Endometrial microvascular endothelial cells (primary cell): ENCODE results near the gene FOXO3. TPM values are rescaled to one million over a fixed set of nuclear protein-coding genes. Genes with fewer than 3 reads are reported as not detected.
"Not testable (repeated sequence)": the region's sequence is repeated elsewhere in the genome, so short reads cannot be mapped to it uniquely, and the experiment has no call there.

ENCODE experiments used
- in situ Hi-C: cut with HindIII; loops from 2 replicates; pipeline ENCODE4 v1.10.0; 2017; ENCODE audit warnings: low sequenced_read_pairs, low pct_unique_long_range_greater_than_20kb; ENCODE audit errors: inconsistent ontology term
- total RNA-seq: library from RNA; depleted of rRNA; stranded (reverse); fragments of >200 nt; gene quantifications from one replicate; pipeline ENCODE4 v1.2.3, GENCODE V29; 2015; ENCODE audit errors: inconsistent ontology term

Gene FOXO3
- total RNA-seq, 1 donor from 2014 or later: 12.8 TPM

DNA sequence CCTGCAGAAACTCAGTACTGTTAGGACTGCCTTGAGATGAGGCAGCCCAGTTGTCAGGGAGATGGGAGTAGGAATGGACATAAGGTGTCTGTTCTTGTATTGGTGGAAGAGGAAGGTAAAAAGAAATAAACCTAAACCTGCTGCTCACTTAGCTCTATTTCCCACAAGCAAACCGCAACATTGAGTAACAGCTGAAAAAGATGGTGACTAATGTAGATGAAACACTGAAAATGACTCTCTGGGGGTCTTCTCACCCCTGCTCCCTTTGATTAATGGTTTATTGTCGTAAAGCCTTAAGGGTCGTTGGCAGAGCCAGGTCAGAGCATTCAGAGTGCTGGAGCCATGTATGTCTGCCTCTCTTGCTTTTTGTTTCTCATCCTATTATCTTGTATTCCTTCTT, 87.5 kb downstream of the FOXO3 start:
- in situ Hi-C loops: no loop called here

DNA sequence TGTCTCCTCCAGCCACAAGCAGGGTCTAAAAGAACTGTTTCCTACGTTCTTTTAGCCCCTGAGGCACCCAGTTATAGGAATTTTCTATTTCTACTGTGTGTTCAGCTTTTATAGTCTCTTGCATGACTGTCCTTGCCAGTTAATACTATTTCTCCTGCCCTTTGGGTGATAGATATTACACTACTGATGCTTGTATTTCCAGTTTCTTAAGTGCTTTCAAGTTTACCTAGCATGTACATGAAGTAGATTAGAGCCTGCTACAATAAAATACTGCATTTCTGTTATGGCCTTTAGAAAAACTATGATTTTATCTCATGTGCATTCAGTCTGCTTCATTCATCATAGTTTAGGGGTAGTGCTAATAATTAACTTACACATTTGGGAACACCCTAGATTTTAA, 89.6 kb downstream of the FOXO3 start:
- in situ Hi-C loops: no loop called here

DNA sequence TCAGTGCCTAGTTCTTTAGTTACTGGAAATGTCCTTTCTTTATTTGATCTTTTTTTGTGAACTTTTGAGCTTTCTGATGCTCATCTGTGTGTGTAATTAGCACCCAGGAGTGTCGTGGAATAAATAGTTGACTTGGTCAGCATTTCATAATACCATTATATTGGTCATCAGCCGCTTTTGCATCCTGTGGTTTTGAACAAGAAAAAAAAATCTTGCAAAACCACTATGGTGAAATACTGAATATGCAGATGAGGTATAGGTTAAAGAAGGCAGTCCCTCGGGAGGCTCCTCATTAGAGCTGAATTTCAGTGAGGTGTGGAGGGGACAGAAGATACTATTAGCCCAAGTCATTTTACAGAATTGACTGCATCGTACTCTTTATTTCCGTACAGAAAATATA, 90.1 kb downstream of the FOXO3 start:
- in situ Hi-C loops: no loop called here

DNA sequence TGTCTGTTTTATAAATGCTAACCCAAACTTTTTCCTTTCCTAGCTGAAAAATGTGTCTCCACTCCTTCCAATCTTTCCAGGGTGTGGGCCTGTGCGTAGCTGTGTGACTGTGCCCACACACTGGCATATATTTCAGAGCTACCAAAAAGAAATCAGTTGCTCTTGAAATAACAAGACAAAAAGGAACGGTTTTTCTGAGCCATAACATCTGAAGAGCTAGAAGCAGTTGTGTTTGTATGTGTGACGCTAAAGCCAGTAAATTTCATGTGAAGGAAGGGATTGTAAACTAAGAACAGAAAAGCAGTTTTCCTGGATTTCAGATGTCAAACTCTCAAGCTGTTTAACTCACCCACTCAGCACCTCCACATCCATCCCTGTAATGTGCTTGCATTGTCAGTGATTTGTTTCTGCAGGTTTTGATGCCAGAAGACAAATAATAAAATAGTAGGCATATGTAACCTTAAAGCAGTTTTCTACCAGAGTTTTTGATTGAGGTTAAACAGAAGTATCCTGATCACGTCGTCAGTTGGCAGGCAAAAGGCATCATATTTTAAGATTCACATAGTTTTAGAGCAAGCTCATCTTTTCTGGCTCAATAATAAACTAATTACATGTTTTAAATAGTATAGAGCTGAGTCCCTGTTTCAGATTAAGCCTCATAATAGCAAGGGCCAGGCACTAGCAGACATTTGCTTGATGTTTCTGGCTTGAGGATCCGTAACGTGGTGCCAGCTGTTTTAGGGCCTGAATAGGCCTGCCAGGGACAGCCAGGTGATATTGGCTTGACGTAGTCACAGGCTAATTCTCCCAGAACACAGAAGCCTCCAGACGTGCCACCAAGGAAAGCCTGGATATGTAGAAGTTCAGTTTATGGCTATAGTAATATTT, 90.9 kb downstream of the FOXO3 start:
- in situ Hi-C loops: no loop called here

DNA sequence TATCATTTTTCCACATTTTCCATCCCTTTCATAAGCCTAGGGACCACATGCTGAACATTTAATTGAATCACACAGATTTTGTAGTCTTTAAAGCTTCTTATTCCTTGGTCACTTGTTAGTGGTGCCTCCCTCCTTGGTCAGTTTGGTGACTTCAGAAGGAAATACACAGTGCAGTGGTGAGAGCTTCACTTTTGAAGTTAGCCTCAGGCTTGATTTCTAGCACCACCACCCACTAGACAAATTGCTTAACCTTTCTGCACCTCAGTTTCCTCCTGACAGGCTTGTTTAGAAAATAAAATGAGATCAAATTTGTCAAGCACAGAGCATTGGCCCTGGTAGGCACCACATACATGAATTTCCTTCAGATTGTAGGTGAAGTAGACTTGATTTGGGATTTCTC, 91.7 kb downstream of the FOXO3 start:
- in situ Hi-C loops: no loop called here

DNA sequence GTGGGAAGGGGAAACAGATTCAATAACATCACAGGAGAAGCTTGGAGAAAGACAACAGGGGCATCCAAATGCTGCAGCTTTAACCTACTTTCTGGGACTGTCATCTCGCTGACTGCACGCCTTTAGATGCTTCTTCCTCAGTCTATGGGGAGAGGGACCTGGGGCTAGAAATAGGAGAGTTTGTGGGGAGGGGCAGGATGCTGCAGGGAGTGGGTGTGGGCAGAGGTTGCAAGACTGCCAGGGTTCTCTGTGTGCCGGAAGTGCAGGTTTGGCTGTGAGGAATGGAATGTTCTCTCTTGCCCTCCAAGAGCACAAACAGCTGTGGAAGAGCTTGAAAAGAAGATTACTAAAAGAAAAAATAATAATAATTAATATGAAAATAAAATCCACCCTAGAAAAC, 93.2 kb downstream of the FOXO3 start:
- in situ Hi-C loops: no loop called here

DNA sequence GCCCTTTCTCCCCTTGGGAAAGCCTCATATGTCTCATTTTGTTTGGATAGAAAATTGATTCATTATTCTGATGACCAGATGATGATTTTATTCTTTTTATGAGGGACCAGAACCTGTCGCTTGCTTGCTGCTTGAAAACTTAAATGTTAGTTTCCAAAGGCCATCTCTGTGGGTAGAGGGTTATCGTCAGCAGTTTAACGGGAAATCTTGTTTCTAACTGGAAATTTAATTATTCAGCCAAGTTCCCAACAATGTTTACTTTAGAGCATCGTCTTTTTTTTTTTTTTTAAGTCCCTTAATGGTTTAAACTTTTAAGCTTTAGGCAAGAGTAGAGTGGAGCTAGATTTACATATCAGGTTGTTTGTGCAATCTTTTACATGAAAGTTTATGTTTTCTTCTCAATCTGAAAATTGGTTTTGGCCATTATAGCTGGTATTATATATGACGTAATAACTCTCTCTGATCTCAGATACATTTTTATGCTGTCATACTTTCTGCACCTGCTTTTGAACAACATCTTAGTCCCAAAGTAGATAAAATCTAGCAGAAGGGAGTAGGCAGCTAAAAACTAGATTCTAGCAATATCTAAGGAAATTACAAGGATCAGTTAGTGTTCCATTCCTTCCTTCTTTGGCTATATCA, 93.9 kb downstream of the FOXO3 start:
- in situ Hi-C loops: no loop called here

DNA sequence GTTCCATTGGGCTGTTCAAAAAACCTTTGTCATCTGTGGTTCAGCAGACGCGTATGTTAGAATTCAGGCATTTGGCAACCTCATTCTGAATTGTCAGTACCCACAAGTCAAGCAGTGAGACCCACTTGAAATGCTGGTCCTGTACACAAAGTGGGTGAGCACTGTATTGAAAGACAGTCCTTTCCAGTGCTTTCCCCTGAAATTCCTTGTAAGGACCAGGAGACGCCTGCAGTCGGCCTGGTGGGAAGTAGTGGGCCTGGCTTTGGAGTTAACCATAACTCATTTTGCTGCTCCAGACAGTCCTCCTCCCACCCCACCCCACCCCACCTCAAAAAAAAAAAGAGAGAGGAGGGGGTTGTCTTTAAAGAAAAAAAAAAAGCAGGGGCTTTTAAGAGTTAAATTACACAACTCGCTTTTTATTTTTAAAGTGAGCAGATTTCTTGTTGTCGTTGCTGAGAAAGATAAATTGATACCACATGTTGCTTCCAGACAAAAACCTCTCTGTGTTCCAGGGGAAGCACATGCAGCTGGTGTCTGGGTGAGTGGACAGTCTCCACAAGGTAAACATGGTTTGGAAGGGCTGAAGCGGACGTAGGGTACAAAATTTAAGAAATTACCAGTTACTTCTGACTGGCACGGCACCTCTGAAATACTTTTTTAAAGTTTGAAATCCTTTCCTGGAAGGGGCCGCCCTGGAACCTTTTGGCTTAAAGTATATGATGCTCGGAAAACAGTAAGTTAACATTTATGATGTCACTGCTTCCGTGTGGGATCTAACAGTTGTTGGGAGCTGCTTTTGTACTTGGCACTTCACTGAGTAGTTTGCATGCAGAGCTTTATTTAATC, 95.3 kb downstream of the FOXO3 start:
- in situ Hi-C loops: no loop called here

DNA sequence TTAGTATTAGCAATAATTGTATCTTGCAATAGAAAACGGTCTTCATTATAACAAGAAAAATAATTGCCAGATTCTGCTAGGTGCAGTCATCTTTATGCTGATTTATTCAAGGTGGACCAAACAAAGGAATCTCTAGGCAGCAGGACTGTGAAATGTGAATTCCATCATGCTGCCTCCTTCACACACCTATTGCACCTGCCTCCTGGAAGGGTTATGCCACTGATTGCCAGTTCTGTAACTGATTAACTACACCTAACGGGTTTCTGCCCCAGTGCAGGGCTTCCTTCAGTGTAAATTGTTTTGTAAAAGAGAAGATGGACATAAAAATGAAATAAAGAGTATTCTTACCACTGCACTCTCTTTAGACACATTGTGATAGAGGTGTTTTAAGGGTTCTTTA, 96.1 kb downstream of the FOXO3 start:
- in situ Hi-C loops: no loop called here

DNA sequence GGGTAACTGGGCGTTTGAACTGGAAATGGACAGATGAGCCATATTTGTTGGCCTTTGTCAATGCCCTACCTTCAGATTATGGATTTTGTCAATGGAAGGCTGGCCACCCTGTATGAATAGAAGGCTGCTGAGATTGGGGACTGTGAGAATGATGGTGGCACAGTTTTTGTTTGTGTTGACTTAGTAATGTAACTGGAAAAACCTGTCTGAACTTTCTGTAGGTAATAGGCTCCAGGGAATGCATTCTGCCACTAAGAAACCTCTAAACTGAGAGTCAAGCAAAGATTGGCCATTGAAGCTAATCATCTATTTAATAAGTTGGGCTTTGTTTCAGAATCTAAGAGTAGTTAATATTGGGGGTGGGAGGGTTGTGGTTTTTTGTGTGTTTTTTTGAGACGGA, 97.5 kb downstream of the FOXO3 start:
- in situ Hi-C loops: no loop called here

DNA sequence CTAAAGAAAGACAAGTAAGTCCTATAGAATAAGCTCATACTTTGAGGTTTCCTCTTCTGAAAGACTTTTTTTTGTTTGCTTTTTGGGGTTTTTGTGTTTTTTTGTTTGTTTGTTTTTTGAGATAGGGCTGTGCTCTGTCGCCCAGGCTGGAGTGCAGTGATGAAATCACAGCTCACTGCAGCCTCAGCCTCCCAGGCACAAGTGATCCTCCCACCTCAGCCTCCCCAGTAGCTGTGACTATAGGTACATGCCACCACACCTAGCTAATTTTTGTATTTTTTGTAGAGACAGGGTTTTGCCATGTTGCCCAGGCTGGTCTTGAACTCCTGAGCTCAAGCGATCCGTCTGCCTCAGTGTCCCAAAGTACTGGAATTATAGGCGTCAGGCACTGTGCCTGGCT, 98.1 kb downstream of the FOXO3 start:
- in situ Hi-C loops: not testable (repeated sequence)

DNA sequence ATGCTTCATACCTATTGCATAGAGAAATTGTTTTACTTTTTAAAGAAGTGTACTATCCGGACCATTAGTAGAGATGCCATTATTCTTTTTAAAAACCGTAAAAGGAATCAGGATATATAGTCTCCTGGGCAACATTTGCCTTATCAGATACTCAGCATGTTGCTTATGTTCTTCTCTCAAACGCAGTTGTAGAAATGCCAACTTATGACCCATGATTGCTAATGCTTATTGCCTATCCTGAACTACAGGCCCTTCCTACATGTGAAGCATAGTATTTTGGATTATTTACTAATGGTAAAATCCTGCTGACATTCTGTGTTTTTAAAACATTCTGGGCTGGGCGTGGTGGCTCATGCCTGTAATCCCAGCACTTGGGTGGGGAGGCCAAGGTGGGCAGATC, 99.5 kb downstream of the FOXO3 start:
- in situ Hi-C loops: no loop called here

DNA sequence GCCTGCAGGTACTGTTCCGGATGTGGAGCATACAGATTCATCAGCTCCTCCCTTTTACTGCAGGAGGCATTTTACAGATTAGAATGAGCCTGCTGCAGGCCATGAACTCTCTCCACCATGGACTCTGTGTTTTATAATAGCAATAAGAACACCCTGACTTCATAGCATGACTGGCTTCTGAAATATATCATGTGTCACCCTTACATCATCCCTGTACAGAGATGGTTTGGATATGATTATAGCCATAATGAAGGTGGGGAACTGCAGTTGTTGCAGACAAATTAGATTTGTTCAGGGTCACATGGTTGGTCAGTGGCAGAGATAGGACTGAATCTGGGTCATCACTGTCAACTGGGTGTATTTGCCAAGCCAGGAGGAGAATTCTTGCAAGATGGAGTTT, 100.7 kb downstream of the FOXO3 start:
- in situ Hi-C loops: no loop called here

DNA sequence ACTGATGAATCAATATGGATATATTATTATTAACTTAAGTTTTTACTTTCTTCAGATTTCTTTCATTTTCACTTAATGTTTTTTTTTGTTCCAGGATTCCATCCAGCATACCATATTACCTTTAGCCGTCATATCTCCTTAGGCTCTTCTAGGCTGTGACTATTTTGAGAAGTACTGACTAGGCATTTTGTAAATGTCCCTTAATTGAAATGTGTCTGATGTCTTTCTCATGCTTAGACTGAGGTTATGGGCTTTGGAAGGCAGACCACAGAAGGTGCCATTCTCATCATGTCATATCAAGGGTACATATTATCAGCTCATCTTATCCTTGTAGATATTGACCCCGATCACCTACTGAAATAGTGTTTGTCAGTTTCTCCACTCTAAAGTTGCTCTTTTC, 101.3 kb downstream of the FOXO3 start:
- in situ Hi-C loops: no loop called here

DNA sequence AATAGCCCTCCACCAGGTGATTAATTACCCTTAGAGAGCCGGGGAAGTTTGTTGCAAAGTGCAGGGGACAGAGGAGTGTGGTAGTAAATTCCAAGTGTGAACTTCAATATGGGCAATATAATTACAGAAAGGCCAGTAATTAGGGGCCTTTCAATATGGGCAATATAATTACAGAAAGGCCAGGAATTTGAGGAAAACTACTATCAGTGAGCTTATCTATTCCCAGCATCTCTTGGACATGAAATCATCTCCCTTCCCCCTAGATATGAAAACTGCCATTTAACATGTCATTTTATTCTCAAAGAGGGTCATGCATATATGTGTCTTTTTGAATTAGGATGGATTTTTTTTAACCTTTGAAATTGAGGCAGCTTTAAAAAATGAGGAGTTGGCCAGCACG, 102.0 kb downstream of the FOXO3 start:
- in situ Hi-C loops: no loop called here

DNA sequence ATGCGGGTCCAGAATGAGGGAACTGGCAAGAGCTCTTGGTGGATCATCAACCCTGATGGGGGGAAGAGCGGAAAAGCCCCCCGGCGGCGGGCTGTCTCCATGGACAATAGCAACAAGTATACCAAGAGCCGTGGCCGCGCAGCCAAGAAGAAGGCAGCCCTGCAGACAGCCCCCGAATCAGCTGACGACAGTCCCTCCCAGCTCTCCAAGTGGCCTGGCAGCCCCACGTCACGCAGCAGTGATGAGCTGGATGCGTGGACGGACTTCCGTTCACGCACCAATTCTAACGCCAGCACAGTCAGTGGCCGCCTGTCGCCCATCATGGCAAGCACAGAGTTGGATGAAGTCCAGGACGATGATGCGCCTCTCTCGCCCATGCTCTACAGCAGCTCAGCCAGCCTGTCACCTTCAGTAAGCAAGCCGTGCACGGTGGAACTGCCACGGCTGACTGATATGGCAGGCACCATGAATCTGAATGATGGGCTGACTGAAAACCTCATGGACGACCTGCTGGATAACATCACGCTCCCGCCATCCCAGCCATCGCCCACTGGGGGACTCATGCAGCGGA, 102.9 kb downstream of the FOXO3 start:
- in situ Hi-C loops: not testable (repeated sequence)

DNA sequence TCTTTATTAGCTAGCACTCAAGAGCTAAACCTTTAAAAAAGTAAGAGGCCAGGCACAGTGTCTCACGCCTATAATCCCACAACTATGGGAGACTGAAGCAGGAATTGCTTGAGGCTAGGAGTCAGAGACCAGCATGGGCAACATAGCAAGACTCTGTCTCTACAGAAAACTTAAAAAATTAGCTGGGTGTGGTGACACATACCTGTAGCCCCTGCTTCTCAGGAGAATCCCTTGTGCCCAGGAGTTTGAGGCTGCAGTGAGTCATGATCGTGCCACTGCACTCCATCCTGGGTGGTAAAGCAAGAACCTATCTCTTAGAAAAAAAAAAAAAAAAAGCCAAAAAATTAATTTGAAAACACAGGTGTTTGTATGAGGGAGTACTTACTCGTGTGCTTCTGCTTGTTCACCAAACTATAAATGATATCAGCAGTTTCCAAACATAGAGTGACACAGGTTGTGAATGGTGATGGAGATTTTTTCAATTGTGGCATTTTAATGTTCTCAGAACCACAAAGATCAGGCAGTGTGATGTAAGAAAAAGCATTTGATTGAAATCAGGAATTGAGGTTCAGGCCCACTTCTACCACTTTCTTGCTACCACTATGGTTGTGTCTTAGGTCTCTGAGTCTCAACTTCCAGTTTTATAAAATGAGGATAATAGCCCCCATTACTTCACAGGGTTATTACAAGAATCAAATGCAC, 104.9 kb downstream of the FOXO3 start:
- in situ Hi-C loops: no loop called here

DNA sequence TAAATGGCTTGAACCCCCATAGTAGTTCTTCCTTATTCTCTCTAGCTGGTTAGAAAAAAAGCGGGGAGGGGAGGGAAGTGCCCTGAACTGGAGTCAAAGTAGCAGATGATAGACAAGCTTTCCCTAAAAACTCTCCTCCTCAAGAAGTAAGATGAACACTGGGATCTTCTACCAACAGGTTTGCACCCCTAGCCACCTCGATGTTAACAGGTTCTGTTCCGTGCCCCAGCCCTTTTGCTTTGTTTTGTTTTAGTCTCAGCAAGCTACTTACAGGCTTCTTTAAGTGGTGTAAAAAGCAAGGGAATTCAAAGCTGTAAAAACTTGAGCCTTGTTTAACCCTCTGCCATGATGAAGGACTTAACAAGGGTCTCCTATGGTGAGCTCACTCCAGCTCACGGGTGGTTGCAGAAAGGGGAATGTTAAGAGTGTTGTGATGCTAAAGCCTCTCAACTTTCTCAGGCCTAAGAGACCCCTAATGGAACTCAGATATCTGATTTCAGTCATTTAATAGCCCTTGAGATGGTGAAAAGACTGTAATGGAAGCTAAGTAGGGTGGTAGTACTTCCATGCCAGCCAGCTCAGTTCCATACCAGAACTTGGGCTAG, 106.0 kb downstream of the FOXO3 start:
- in situ Hi-C loops: no loop called here
